GM18520 (cell line): ENCODE data around the gene EPHB2.

Source experiments
- ATAC-seq: cut with Tn5 transposase; IDR thresholded peaks from one replicate; pipeline ENCODE4 v1.9.1; 2021; ENCODE audit not compliant: unreplicated experiment

The EPHB2 gene

GRCh38 chr1:22721122-22721873 is 10.7 kb downstream of the EPHB2 start:
- no peak for ATAC-seq

- ATAC-seq, result no peak
Measured at GRCh38 chr1:22722901-22723550, 12.4 kb downstream of the EPHB2 start.

GRCh38 chr1:22727873-22728272 is 17.2 kb downstream of the EPHB2 start:
- ATAC-seq, result no peak

- no peak for ATAC-seq
Measured at GRCh38 chr1:22728751-22729399, 18.2 kb downstream of the EPHB2 start.

GRCh38 chr1:22729400-22729773 is 18.7 kb downstream of the EPHB2 start:
- ATAC-seq, result no peak

- ATAC-seq, result no peak
Measured at GRCh38 chr1:22729912-22730311, 19.3 kb downstream of the EPHB2 start.

- ATAC-seq, result no peak
Measured at GRCh38 chr1:22731924-22732720, 21.5 kb downstream of the EPHB2 start.

GRCh38 chr1:22733643-22734042 is 23.0 kb downstream of the EPHB2 start:
- no peak for ATAC-seq

GRCh38 chr1:22736501-22737080 is 26.0 kb downstream of the EPHB2 start:
- ATAC-seq, result no peak

GRCh38 chr1:22737374-22738068 is 26.9 kb downstream of the EPHB2 start:
- no peak for ATAC-seq

- no peak for ATAC-seq
Measured at GRCh38 chr1:22738069-22738435, 27.4 kb downstream of the EPHB2 start.

GRCh38 chr1:22738522-22738921 is 27.9 kb downstream of the EPHB2 start:
- no peak for ATAC-seq

- ATAC-seq, result no peak
Measured at GRCh38 chr1:22739648-22740385, 29.2 kb downstream of the EPHB2 start.

- no peak for ATAC-seq
Measured at GRCh38 chr1:22741118-22741517, 30.5 kb downstream of the EPHB2 start.

GRCh38 chr1:22745669-22746585 is 35.3 kb downstream of the EPHB2 start:
- no peak for ATAC-seq

GRCh38 chr1:22747021-22747734 is 36.5 kb downstream of the EPHB2 start:
- ATAC-seq, result no peak

- no peak for ATAC-seq
Measured at GRCh38 chr1:22747735-22748073, 37.1 kb downstream of the EPHB2 start.

GRCh38 chr1:22749503-22749902 is 38.9 kb downstream of the EPHB2 start:
- no peak for ATAC-seq
